ENCODE data around the gene NTRK1.

Gene NTRK1

GRCh38 chr1:156856282-156856785, 4.3 kb upstream of the NTRK1 start:
- DNase-seq (ENCODE audit: low read depth in 1 of 2, low spot score in 1 of 2), result no peak

GRCh38 chr1:156857532-156857931, 3.1 kb upstream of the NTRK1 start:
- DNase-seq (ENCODE audit: low read depth in 1 of 2, low spot score in 1 of 2), result no peak

- no peak for DNase-seq (ENCODE audit: low read depth in 1 of 2, low spot score in 1 of 2)
These were observed 2.1 kb upstream of the NTRK1 start for GRCh38 chr1:156858555-156858956.

GRCh38 chr1:156858959-156859522, 1.6 kb upstream of the NTRK1 start, which contains the start of gene INSRR:
INSRR (minus strand) TSS chr1:156859117; CDS start chr1:156858621, 496 bp downstream.
- no peak for DNase-seq (ENCODE audit: low read depth in 1 of 2, low spot score in 1 of 2)

- no peak for DNase-seq (ENCODE audit: low read depth in 1 of 2, low spot score in 1 of 2)
These were observed 1.0 kb upstream of the NTRK1 start for GRCh38 chr1:156859523-156860112.

- DNase-seq (ENCODE audit: low read depth in 1 of 2, low spot score in 1 of 2), result peak; percentile 33 to 49
These were observed 495 bp upstream of the NTRK1 start for GRCh38 chr1:156860113-156860627.

- DNase-seq (ENCODE audit: low read depth in 1 of 2, low spot score in 1 of 2), result no peak
These were observed 1.9 kb downstream of the NTRK1 start for GRCh38 chr1:156862584-156862983.

- DNase-seq (ENCODE audit: low read depth in 1 of 2, low spot score in 1 of 2), result no peak
These were observed 2.4 kb downstream of the NTRK1 start for GRCh38 chr1:156862997-156863599.

GRCh38 chr1:156863631-156864030, 3.0 kb downstream of the NTRK1 start:
- no peak for DNase-seq (ENCODE audit: low read depth in 1 of 2, low spot score in 1 of 2)

GRCh38 chr1:156864796-156865195, 4.1 kb downstream of the NTRK1 start:
- DNase-seq (ENCODE audit: low read depth in 1 of 2, low spot score in 1 of 2), result no peak

- DNase-seq (ENCODE audit: low read depth in 1 of 2, low spot score in 1 of 2), result no peak
These were observed 4.6 kb downstream of the NTRK1 start for GRCh38 chr1:156865258-156865657.

GRCh38 chr1:156865865-156866248, 5.2 kb downstream of the NTRK1 start:
- DNase-seq (ENCODE audit: low read depth in 1 of 2, low spot score in 1 of 2), result no peak

GRCh38 chr1:156866249-156866909, 5.7 kb downstream of the NTRK1 start:
- no peak for DNase-seq (ENCODE audit: low read depth in 1 of 2, low spot score in 1 of 2)

GRCh38 chr1:156868341-156868740, 7.7 kb downstream of the NTRK1 start:
- no peak for DNase-seq (ENCODE audit: low read depth in 1 of 2, low spot score in 1 of 2)

GRCh38 chr1:156869455-156869854, 8.8 kb downstream of the NTRK1 start:
- no peak for DNase-seq (ENCODE audit: low read depth in 1 of 2, low spot score in 1 of 2)

GRCh38 chr1:156873659-156874058, 13.0 kb downstream of the NTRK1 start:
- DNase-seq (ENCODE audit: low read depth in 1 of 2, low spot score in 1 of 2), result no peak

GRCh38 chr1:156874142-156874541, 13.5 kb downstream of the NTRK1 start:
- no peak for DNase-seq (ENCODE audit: low read depth in 1 of 2, low spot score in 1 of 2)

GRCh38 chr1:156874572-156875340, 14.1 kb downstream of the NTRK1 start:
- no peak for DNase-seq (ENCODE audit: low read depth in 1 of 2, low spot score in 1 of 2)

- no peak for DNase-seq (ENCODE audit: low read depth in 1 of 2, low spot score in 1 of 2)
These were observed 14.6 kb downstream of the NTRK1 start for GRCh38 chr1:156875341-156875615.

GRCh38 chr1:156876281-156876680, 15.6 kb downstream of the NTRK1 start:
- no peak for DNase-seq (ENCODE audit: low read depth in 1 of 2, low spot score in 1 of 2)

GRCh38 chr1:156877433-156878170, 16.9 kb downstream of the NTRK1 start:
- DNase-seq (ENCODE audit: low read depth in 1 of 2, low spot score in 1 of 2), result no peak

Measured in stimulated activated CD4-positive, alpha-beta T cell treated with anti-CD3 and anti-CD28 coated beads, Interleukin-15, amount 100 ng/mL, for 1 hour (primary cell).